ENCODE measurements around the gene PACSIN3. TPM values are rescaled to one million over a fixed set of nuclear protein-coding genes. Genes with fewer than 3 reads are reported as not detected.

PACSIN3 gene
- total and polyA plus RNA-seq, 2 of the 13 experiments (the other 11 are each of a cell fraction or from before 2014, with no cell fraction given), result 47.9 to 93.3 TPM

DNA sequence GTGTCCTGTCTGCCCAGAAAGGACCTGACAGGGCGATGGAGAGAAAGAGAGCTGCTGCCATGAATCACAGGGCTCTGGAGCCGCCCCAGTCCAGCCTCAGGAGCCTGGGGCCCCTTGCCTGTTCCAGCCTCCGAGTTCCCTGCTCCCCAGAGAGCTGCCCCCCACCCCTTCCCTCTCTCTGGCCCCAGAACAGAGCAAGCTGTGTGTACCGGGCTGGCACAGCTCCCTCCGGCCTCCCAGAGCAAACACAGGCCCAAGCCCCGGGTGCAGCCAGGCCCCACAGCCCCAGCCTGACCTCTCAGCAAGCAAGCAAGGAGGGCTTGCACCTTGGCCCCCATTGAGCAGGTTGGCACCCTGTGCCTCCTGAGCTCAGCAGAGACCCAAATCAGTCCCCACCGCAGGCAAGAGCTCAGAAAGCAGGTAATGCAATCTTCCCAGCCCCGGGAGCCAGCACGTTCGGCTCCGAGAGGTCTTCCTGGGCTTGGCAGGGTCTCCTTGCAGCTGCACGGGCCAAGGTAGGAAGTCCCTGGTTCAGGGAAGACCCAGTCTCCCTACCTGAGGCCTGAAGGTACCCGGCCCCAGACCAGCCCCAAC, 1.4 kb downstream of the PACSIN3 start (continued):
- TF ChIP-seq MAX (IDR thresholded peaks at IDR 0.05) (peak; percentile 46; the same call in 1 of the 2 replicates), GATA4 (IDR thresholded peaks at IDR 0.05; ENCODE audit: borderline replicate concordance, low read depth) (no peak), GATAD2A (CRISPR knock-in tag; IDR thresholded peaks at IDR 0.05) (peak; percentile 50), NR2F6 (IDR thresholded peaks at IDR 0.05) (peak; percentile 71; the same call in 1 of the 2 replicates), NR2F6 (CRISPR knock-in tag; IDR thresholded peaks at IDR 0.05) (peak; percentile 47; the same call in 1 of the 2 replicates), PAX8 (CRISPR knock-in tag; IDR thresholded peaks at IDR 0.05; ENCODE audit: borderline replicate concordance) (no peak), CBFB (CRISPR knock-in tag; IDR thresholded peaks at IDR 0.05) (no peak), KDM6A (CRISPR knock-in tag; IDR thresholded peaks at IDR 0.05; ENCODE audit: low read depth) (peak; percentile 84), PTBP1 (IDR thresholded peaks at IDR 0.05; ENCODE audit: low read depth, low read length, poor library complexity, severe bottlenecking) (peak; percentile 52), TAF15 (IDR thresholded peaks at IDR 0.05; ENCODE audit: low read depth, low read length, poor library complexity, severe bottlenecking) (peak; percentile 62), RFX3 (CRISPR knock-in tag; IDR thresholded peaks at IDR 0.05) (no peak), MYC (CRISPR knock-in tag; IDR thresholded peaks at IDR 0.05; ENCODE audit: borderline replicate concordance) (0 out of 2 replicates have a peak, but pooled peaks have one; percentile 16), SIN3A (IDR thresholded peaks at IDR 0.05; ENCODE audit: borderline replicate concordance, low read depth, low read length) (peak; percentile 58; the same call in 1 of the 2 replicates), ZNF431 (CRISPR knock-in tag; IDR thresholded peaks at IDR 0.05; ENCODE audit: borderline replicate concordance, low read depth) (no peak), GPN1 (CRISPR knock-in tag; IDR thresholded peaks at IDR 0.05; ENCODE audit: borderline replicate concordance) (no peak), NRL (CRISPR knock-in tag; IDR thresholded peaks at IDR 0.05; ENCODE audit: borderline replicate concordance) (peak; percentile 42; the same call in 1 of the 2 replicates), SKI (IDR thresholded peaks at IDR 0.05; ENCODE audit: partially characterized antibody) (peak; percentile 28), KDM5A (IDR thresholded peaks at IDR 0.05; ENCODE audit: borderline replicate concordance, low read length) (no peak), MAZ (IDR thresholded peaks at IDR 0.05; ENCODE audit: borderline replicate concordance, low read depth, low read length) (peak; percentile 86), MAZ (CRISPR knock-in tag; IDR thresholded peaks at IDR 0.05; ENCODE audit: low read depth) (peak; percentile 78), ZNF746 (CRISPR knock-in tag; IDR thresholded peaks at IDR 0.05) (peak; percentile 71), RBM39 (IDR thresholded peaks at IDR 0.05; ENCODE audit: low read depth, low read length, poor library complexity, severe bottlenecking) (no peak), NCOA2 (CRISPR knock-in tag; IDR thresholded peaks at IDR 0.05) (peak; percentile 66; the same call in 1 of the 2 replicates), FOXK1 (CRISPR knock-in tag; IDR thresholded peaks at IDR 0.05; ENCODE audit: borderline replicate concordance, low read depth) (0 out of 2 replicates have a peak, but pooled peaks have one; percentile 29)
- TF ChIP-seq, protein P1, sequence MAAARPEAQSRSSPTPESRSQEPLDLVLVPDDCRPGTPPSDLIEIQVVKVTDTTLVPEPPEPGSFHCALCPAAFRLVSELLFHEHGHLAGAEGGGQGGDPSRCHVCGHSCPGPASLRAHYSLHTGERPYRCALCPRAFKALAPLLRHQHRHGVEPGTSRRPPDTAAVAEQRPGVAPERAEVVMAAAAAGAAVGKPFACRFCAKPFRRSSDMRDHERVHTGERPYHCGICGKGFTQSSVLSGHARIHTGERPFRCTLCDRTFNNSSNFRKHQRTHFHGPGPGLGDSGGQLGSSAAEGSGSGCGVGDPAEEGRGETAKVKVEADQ (CRISPR knock-in tag; IDR thresholded peaks at IDR 0.05; ENCODE audit: borderline replicate concordance), result peak; percentile 64
- TF ChIP-seq, protein P2, sequence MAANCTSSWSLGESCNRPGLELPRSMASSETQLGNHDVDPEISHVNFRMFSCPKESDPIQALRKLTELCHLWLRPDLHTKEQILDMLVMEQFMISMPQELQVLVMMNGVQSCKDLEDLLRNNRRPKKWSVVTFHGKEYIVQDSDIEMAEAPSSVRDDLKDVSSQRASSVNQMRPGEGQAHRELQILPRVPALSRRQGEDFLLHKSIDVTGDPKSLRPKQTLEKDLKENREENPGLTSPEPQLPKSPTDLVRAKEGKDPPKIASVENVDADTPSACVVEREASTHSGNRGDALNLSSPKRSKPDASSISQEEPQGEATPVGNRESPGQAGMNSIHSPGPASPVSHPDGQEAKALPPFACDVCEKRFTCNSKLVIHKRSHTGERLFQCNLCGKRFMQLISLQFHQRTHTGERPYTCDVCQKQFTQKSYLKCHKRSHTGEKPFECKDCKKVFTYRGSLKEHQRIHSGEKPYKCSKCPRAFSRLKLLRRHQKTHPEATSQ (CRISPR knock-in tag; IDR thresholded peaks at IDR 0.05; ENCODE audit: borderline replicate concordance), result 0 out of 2 replicates have a peak, but pooled peaks have one; percentile 4
- TF ChIP-seq, protein P3, sequence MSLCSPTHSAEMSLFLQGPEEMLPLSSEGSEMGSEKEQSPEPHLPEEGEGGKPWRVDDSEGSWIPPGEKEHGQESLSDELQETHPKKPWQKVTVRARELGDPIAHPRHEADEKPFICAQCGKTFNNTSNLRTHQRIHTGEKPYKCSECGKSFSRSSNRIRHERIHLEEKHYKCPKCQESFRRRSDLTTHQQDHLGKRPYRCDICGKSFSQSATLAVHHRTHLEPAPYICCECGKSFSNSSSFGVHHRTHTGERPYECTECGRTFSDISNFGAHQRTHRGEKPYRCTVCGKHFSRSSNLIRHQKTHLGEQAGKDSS (CRISPR knock-in tag; IDR thresholded peaks at IDR 0.05; ENCODE audit: borderline replicate concordance, low read depth), result peak; percentile 40; the same call in 1 of the 2 replicates
